Measurements from ENCODE around the gene PRKG1. TPM values are rescaled to one million over a fixed set of nuclear protein-coding genes. Genes with fewer than 3 reads are reported as not detected.
A peak's percentile ranks its signal among the peaks of the same experiment; 100 is the strongest.

The PRKG1 gene
- total and polyA plus RNA-seq, 2 of the 4 experiments (the other 2 are of a cell fraction), result 3.5 to 18.3 TPM

DNA sequence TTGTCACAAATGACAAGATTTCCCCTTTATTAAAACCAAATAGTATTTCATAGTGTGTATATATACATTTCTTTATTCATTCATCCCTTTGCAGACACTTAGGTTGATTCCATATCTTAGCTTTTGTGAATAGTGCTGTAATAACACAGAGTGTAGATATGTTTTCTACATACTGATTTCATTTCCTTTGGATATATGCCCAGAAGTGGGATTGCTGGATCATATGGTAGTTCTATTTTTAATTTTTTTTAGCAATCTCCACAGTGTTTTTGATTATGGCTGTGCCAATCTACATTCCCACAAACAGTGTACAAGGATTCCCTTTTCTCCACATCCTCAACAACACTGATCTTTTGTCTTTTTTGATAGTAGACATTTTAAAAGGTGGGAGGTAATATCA lies 578.7 kb downstream of the PRKG1 start:
- Histone ChIP-seq H2AK5ac (ENCODE audit: low read depth, low read length) (no peak overlapping the region), H3K4me2 (ENCODE audit: low read depth, low read length) (no peak overlapping the region), H3K27ac (ENCODE audit: insufficient read depth, low read length) (no peak overlapping the region), H2AFZ (replicated peaks; ENCODE audit: low read length, poor library complexity) (no peak overlapping the region), H3K27me3 (ENCODE audit: control insufficient read depth, insufficient read depth, low read length) (no peaks in the 10 kb centered on the region), H3K14ac (replicated peaks; ENCODE audit: low read depth, low read length) (no peak overlapping the region), H4K5ac (ENCODE audit: low read depth, low read length) (no peak overlapping the region), H3K36me3 (ENCODE audit: control insufficient read depth, insufficient read depth, low read length) (no peaks in the 10 kb centered on the region), H3K79me1 (ENCODE audit: low read depth in 1 of 2, low read length in 2 of 2) (peaks cover 0 to 4% of the 10 kb centered on the region in 2 experiments; a peak in 2 of 4 replicates), H3K18ac (ENCODE audit: low read depth, low read length) (no peak overlapping the region), H2AK9ac (replicated peaks; ENCODE audit: low read depth, low read length, poor library complexity) (no peak overlapping the region), H3K9me3 (ENCODE audit: control insufficient read depth, insufficient read depth, low read length) (no peaks in the 10 kb centered on the region), H4K20me1 (ENCODE audit: insufficient read depth, low read length) (no peaks in the 10 kb centered on the region), H4K91ac (ENCODE audit: insufficient read depth, low read depth, low read length) (no peak overlapping the region), H2BK20ac (ENCODE audit: low read depth, low read length) (no peak overlapping the region), H4K8ac (ENCODE audit: low read depth in 2 of 2, low read length in 2 of 2) (no peak overlapping the region), H3K4ac (ENCODE audit: low read depth, low read length) (no peak overlapping the region), H3K4me3 (ENCODE audit: insufficient read depth, low read depth, low read length) (no peak overlapping the region), H3K9ac (ENCODE audit: low read depth, low read length) (no peak overlapping the region), H2BK15ac (ENCODE audit: low read depth, low read length) (no peak overlapping the region), H3K4me1 (ENCODE audit: control insufficient read depth, insufficient read depth, low read length) (peaks cover 5% of the 10 kb centered on the region), H3K56ac (ENCODE audit: extremely low read depth, insufficient read depth, low read length) (no peak overlapping the region), H2BK5ac (ENCODE audit: low read depth, low read length, poor library complexity, severe bottlenecking) (no peak overlapping the region), H3K9me1 (ENCODE audit: insufficient read depth, low read length) (0 out of 2 replicates have a peak, but pooled peaks cover under 1% of the 10 kb centered on the region), H3K23ac (ENCODE audit: low read depth, low read length) (no peak overlapping the region), H2BK120ac (ENCODE audit: low read depth, low read length) (no peak overlapping the region)
- POLR2A ChIA-PET (ENCODE audit: unreplicated experiment), result no interaction called here
- ATAC-seq (ENCODE audit: low read depth) (peak; percentile 80), DNase-seq (peak; percentile 39)
- dilution Hi-C loops (cut with HindIII; ENCODE audit: low sequenced_read_pairs, unreplicated experiment) (no loop called here), in situ Hi-C loops (cut with MboI; ENCODE audit: low sequenced_read_pairs) (no loop called here), intact Hi-C loops (cut with micrococcal nuclease) (no loop called here)
- no TSS peak for BruUV-seq (replicated peaks)
- TF ChIP-seq BHLHE40 (IDR thresholded peaks at IDR 0.05; ENCODE audit: low read depth, low read length) (no peak), RFX5 (IDR thresholded peaks at IDR 0.05; ENCODE audit: low read depth, low read length) (no peak), SMC3 (IDR thresholded peaks at IDR 0.05; ENCODE audit: low read depth, low read length) (no peak)
- CTCF ChIA-PET, result interaction anchor here (0.5 to 0.6 kb wide), 2 partner anchors 14 to 179 kb away, joined by 3 to 4 read pairs; no protein-coding TSS in a partner anchor
